Measurements from ENCODE around the gene ISOC1. TPM values are rescaled to one million over a fixed set of nuclear protein-coding genes. Genes with fewer than 3 reads are reported as not detected.

The ISOC1 gene
- total and polyA plus RNA-seq, 10 of the 15 experiments (the other 5 are each of a cell fraction or from before 2014, with no cell fraction given) = 12.6 to 61.8 (median 29.9) TPM

DNA sequence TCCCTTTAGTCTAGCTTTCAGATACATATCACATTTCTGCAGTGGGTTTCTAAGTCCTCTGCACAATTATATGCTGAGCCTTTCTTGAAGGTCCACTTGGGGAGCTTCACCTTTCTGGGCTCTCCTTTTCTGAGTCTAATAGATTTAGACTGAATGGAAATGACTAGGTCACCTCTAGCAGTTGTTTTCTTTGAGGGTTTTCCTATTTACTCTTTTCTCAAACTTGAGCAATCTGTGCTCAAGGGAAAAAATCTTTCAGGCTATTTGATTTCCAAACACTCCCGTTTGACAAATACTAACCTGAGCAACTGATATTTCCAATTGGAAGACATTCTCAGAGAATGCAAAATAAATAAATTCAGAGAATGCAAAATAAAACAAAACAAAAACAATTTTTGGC is 39.0 kb downstream of the ISOC1 start:
- H3K4me3 ChIP-seq = no peak overlapping the region
- in situ Hi-C loops (cut with MboI) (no loop called here), intact Hi-C loops (cut with micrococcal nuclease; ENCODE audit: unreplicated experiment) (no loop called here)
- no peaks in the 10 kb centered on the region for H3K4me1 ChIP-seq (ENCODE audit: control insufficient read depth, insufficient read depth, low read length)
- H3K9me3 ChIP-seq (replicated peaks; ENCODE audit: control insufficient read depth, insufficient read depth, low read length) = no peaks in the 10 kb centered on the region
- RAD21 ChIA-PET (ENCODE audit: unreplicated experiment) = interaction anchor here (1.2 kb wide), 1 partner anchor 228 kb away, joined by 3 read pairs; no protein-coding TSS in a partner anchor
- no peak overlapping the region for H2AFZ ChIP-seq (ENCODE audit: control insufficient read depth, low read depth, low read length)
- H3K27me3 ChIP-seq (replicated peaks in 1 of 2; ENCODE audit: control insufficient read depth in 2 of 2, insufficient read depth in 2 of 2, low read length in 1 of 2) = no peaks in the 10 kb centered on the region
- H3K27ac ChIP-seq (ENCODE audit: control insufficient read depth, insufficient read depth) = no peak overlapping the region
- no peak overlapping the region for H3K4me2 ChIP-seq (ENCODE audit: control insufficient read depth, insufficient read depth)
- no peak overlapping the region for H3K9ac ChIP-seq (ENCODE audit: control insufficient read depth, insufficient read depth, low read length)
- POLR2A ChIA-PET = no interaction called here
- H3K79me2 ChIP-seq (ENCODE audit: control insufficient read depth, insufficient read depth, low read length) = no peaks in the 10 kb centered on the region
- no peak for FAIRE-seq
- H4K20me1 ChIP-seq (ENCODE audit: control insufficient read depth, insufficient read depth) = no peaks in the 10 kb centered on the region
- DNase-seq (ENCODE audit: low read depth, low spot score) = no peak
- SMC1A ChIA-PET (ENCODE audit: uncharacterized antibody, unreplicated experiment) = interaction anchor here (0.9 kb wide), 1 partner anchor 228 kb away, joined by 3 read pairs; no protein-coding TSS in a partner anchor
- BruUV-seq (replicated peaks) = no TSS peak
- no peak for ATAC-seq
- CTCF ChIA-PET = interaction anchor here (0.9 to 3.0 kb wide), 3 partner anchors 14 to 227 kb away, joined by 3 to 8 read pairs (median 6); no protein-coding TSS in a partner anchor
- H3K36me3 ChIP-seq (ENCODE audit: control insufficient read depth in 2 of 2, insufficient read depth in 2 of 2, low read length in 1 of 2) = no peaks in the 10 kb centered on the region
- 75% methylated on average over 1 of the region's 1 CpG for WGBS (ENCODE audit: insufficient coverage, insufficient replicate concordance, low lambda C conversion rate, missing lambda C conversion rate)
- TF ChIP-seq, protein P1, sequence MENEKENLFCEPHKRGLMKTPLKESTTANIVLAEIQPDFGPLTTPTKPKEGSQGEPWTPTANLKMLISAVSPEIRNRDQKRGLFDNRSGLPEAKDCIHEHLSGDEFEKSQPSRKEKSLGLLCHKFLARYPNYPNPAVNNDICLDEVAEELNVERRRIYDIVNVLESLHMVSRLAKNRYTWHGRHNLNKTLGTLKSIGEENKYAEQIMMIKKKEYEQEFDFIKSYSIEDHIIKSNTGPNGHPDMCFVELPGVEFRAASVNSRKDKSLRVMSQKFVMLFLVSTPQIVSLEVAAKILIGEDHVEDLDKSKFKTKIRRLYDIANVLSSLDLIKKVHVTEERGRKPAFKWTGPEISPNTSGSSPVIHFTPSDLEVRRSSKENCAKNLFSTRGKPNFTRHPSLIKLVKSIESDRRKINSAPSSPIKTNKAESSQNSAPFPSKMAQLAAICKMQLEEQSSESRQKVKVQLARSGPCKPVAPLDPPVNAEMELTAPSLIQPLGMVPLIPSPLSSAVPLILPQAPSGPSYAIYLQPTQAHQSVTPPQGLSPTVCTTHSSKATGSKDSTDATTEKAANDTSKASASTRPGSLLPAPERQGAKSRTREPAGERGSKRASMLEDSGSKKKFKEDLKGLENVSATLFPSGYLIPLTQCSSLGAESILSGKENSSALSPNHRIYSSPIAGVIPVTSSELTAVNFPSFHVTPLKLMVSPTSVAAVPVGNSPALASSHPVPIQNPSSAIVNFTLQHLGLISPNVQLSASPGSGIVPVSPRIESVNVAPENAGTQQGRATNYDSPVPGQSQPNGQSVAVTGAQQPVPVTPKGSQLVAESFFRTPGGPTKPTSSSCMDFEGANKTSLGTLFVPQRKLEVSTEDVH (IDR thresholded peaks at IDR 0.05; ENCODE audit: low read depth, partially characterized antibody) = no peak
- TF ChIP-seq LARP7 (IDR thresholded peaks at IDR 0.05) (no peak), CHD1 (IDR thresholded peaks at IDR 0.05; ENCODE audit: low read depth, low read length) (no peak), NFYA (IDR thresholded peaks at IDR 0.05; ENCODE audit: borderline replicate concordance, low read depth, low read length) (no peak), MEF2B (IDR thresholded peaks at IDR 0.05; ENCODE audit: partially characterized antibody, poor library complexity, severe bottlenecking) (no peak), BACH1 (IDR thresholded peaks at IDR 0.05; ENCODE audit: borderline replicate concordance) (no peak), KAT2A (conservative IDR thresholded peaks at IDR 0.05; ENCODE audit: control insufficient read depth, low read depth, low read length) (no peak), MEF2A (IDR thresholded peaks at IDR 0.05; ENCODE audit: insufficient read depth, low read depth, low read length) (no peak), ZZZ3 (IDR thresholded peaks at IDR 0.05; ENCODE audit: control insufficient read depth, insufficient read length, low read depth) (no peak), HDAC2 (IDR thresholded peaks at IDR 0.05) (no peak), SP1 (IDR thresholded peaks at IDR 0.05; ENCODE audit: low read depth, low read length) (no peak), RELA (IDR thresholded peaks at IDR 0.05; ENCODE audit: borderline replicate concordance, partially characterized antibody) (no peak), PRDM15 (CRISPR knock-in tag; IDR thresholded peaks at IDR 0.05) (no peak), JUNB (IDR thresholded peaks at IDR 0.05) (no peak), SKIL (IDR thresholded peaks at IDR 0.05; ENCODE audit: low read depth, poor library complexity, severe bottlenecking) (no peak)
- TF ChIP-seq, protein P2, sequence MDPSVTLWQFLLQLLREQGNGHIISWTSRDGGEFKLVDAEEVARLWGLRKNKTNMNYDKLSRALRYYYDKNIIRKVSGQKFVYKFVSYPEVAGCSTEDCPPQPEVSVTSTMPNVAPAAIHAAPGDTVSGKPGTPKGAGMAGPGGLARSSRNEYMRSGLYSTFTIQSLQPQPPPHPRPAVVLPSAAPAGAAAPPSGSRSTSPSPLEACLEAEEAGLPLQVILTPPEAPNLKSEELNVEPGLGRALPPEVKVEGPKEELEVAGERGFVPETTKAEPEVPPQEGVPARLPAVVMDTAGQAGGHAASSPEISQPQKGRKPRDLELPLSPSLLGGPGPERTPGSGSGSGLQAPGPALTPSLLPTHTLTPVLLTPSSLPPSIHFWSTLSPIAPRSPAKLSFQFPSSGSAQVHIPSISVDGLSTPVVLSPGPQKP (IDR thresholded peaks at IDR 0.05; ENCODE audit: low read depth, low read length) = no peak
